ENCODE results near the gene MS4A2.
"Not testable (repeated sequence)": the region's sequence is repeated elsewhere in the genome, so short reads cannot be mapped to it uniquely, and the experiment has no call there.

Gene MS4A2

GRCh38 chr11:60085909-60086308, 2.6 kb upstream of the MS4A2 start:
- no peak overlapping the region for H3K27ac ChIP-seq
- TF ChIP-seq ZFX (IDR thresholded peaks at IDR 0.05; ENCODE audit: borderline replicate concordance), result no peak
- no peak for TF ChIP-seq CTCF (IDR thresholded peaks at IDR 0.05)

- no peak overlapping the region for H3K27ac ChIP-seq
- TF ChIP-seq CTCF (IDR thresholded peaks at IDR 0.05), result no peak
- TF ChIP-seq ZFX (IDR thresholded peaks at IDR 0.05; ENCODE audit: borderline replicate concordance), result no peak
These were observed 1.2 kb upstream of the MS4A2 start for GRCh38 chr11:60087239-60087638.

GRCh38 chr11:60095477-60096120, 7.1 kb downstream of the MS4A2 start:
- no peak overlapping the region for H3K27ac ChIP-seq
- no peak for TF ChIP-seq CTCF (IDR thresholded peaks at IDR 0.05)
- no peak for TF ChIP-seq ZFX (IDR thresholded peaks at IDR 0.05; ENCODE audit: borderline replicate concordance)

GRCh38 chr11:60097189-60097588, 8.7 kb downstream of the MS4A2 start:
- H3K27ac ChIP-seq, result no peak overlapping the region

GRCh38 chr11:60098508-60098907, 10.0 kb downstream of the MS4A2 start:
- H3K27ac ChIP-seq, result no peak overlapping the region
- TF ChIP-seq ZFX (IDR thresholded peaks at IDR 0.05; ENCODE audit: borderline replicate concordance) (no peak), CTCF (IDR thresholded peaks at IDR 0.05) (no peak)

More at GRCh38 chr11:60097189-60097588, 8.7 kb downstream of the MS4A2 start:
- no peak for TF ChIP-seq ZFX (IDR thresholded peaks at IDR 0.05; ENCODE audit: borderline replicate concordance)
- no peak for TF ChIP-seq CTCF (IDR thresholded peaks at IDR 0.05)

- no peak for TF ChIP-seq CTCF (IDR thresholded peaks at IDR 0.05)
These were observed 12.1 kb downstream of the MS4A2 start for GRCh38 chr11:60100516-60100915.

GRCh38 chr11:60101368-60101767, 12.9 kb downstream of the MS4A2 start:
- not testable (repeated sequence) for H3K27ac ChIP-seq

More at GRCh38 chr11:60100516-60100915, 12.1 kb downstream of the MS4A2 start:
- no peak overlapping the region for H3K27ac ChIP-seq

- not testable (repeated sequence) for H3K27ac ChIP-seq
These were observed 16.1 kb downstream of the MS4A2 start for GRCh38 chr11:60104471-60105115.

GRCh38 chr11:60108631-60109030, 20.2 kb downstream of the MS4A2 start:
- H3K27ac ChIP-seq, result not testable (repeated sequence)

All from 22Rv1 (cell line).